PC-3 (cell line): ENCODE data around the gene AGBL3. TPM values are rescaled to one million over a fixed set of nuclear protein-coding genes. Genes with fewer than 3 reads are reported as not detected.

ENCODE experiments used
- ATAC-seq: fragments of 200-7000 bp; cut with Tn5 transposase; 2 replicates; pipeline ENCODE4 v1.9.1; 2020; ENCODE audit warnings: mild to moderate bottlenecking, moderate library complexity
- Bru-seq: library from RNA; stranded (reverse); fragments of 400-500 nt; gene quantifications from one replicate; lab custom pipeline; 2021; lab: Mats Ljungman, UMichigan
- BruChase-seq, 2 experiments: library from RNA; stranded (reverse); fragments of 400-500 nt; gene quantifications; one replicate each; lab custom pipeline; 2021; lab: Mats Ljungman, UMichigan
- BruUV-seq: library from RNA; stranded (reverse); fragments of 400-500 nt; replicated peaks from 2 replicates; lab custom pipeline; 2021; lab: Mats Ljungman, UMichigan
- CTCF ChIA-PET: fragments of 300-600 bp; sonication (Branson Sonifier 250); formaldehyde crosslinking; loops from one replicate; lab custom pipeline; 2022; ENCODE audit warnings: antibody characterized with exemption; lab: Charles Lee
- POLR2A ChIA-PET: fragments of 300-600 bp; sonication (Branson Sonifier 250); formaldehyde crosslinking; loops from one replicate; lab custom pipeline; 2022; ENCODE audit warnings: antibody characterized with exemption; ENCODE audit not compliant: unreplicated experiment; lab: Charles Lee
- DNase-seq: peaks from one replicate; pipeline ENCODE4 v3.0.0-alpha.2; 2015
- H2AFZ ChIP-seq: fragments of 300-600 bp; sonication (generic); 2 replicates; pipeline ENCODE4 v1.6.0; 2016; ENCODE audit warnings: antibody characterized with exemption, low read length
- H3F3A ChIP-seq: fragments of 300-600 bp; sonication (generic); one replicate; pipeline ENCODE4 v1.6.0; 2017; ENCODE audit warnings: antibody characterized with exemption, low read length, control low read depth, mild to moderate bottlenecking; ENCODE audit not compliant: unreplicated experiment
- H3K27ac ChIP-seq: fragments of 300-600 bp; sonication (generic); 2 replicates; pipeline ENCODE4 v1.5.1; 2016; ENCODE audit warnings: mild to moderate bottlenecking, low read length
- H3K27me3 ChIP-seq: fragments of 300-600 bp; sonication (generic); 2 replicates; pipeline ENCODE4 v1.6.1; 2016; ENCODE audit warnings: low read length, mixed read lengths
- H3K36me3 ChIP-seq: fragments of 300-600 bp; sonication (generic); 2 replicates; pipeline ENCODE4 v1.6.1; 2016; ENCODE audit warnings: low read depth, mixed run types, low read length, mixed read lengths
- H3K4me1 ChIP-seq: fragments of 300-600 bp; sonication (generic); 2 replicates; pipeline ENCODE4 v1.5.1; 2016; ENCODE audit warnings: low read length; ENCODE audit not compliant: insufficient read depth
- H3K4me2 ChIP-seq: fragments of 300-600 bp; sonication (generic); 2 replicates; pipeline ENCODE4 v1.6.0; 2016; ENCODE audit warnings: low read length
- H3K4me3 ChIP-seq: fragments of 300-600 bp; sonication (generic); 2 replicates; pipeline ENCODE4 v1.5.1; 2016; ENCODE audit warnings: mild to moderate bottlenecking, low read length, mixed read lengths
- H3K79me2 ChIP-seq: fragments of 300-600 bp; sonication (generic); 2 replicates; pipeline ENCODE4 v1.6.1; 2017; ENCODE audit warnings: low read length, mixed read lengths
- H3K9ac ChIP-seq: fragments of 300-600 bp; sonication (generic); 2 replicates; pipeline ENCODE4 v1.6.0; 2016; ENCODE audit warnings: mild to moderate bottlenecking, low read length
- H3K9me2 ChIP-seq: fragments of 300-600 bp; sonication (generic); replicated peaks from 2 replicates; pipeline ENCODE4 v1.6.1; 2016; ENCODE audit warnings: mixed run types, low read length, mixed read lengths
- H3K9me3 ChIP-seq: fragments of 300-600 bp; sonication (generic); 2 replicates; pipeline ENCODE4 v1.6.1; 2016; ENCODE audit warnings: low read length, mixed read lengths
- H4K20me1 ChIP-seq: fragments of 300-600 bp; sonication (generic); 2 replicates; pipeline ENCODE4 v1.6.1; 2016; ENCODE audit warnings: low read length, mixed read lengths
- CTCF ChIP-seq: fragments of 300-600 bp; sonication (generic); conservative IDR thresholded peaks from 2 replicates; pipeline ENCODE4 v1.5.1; 2017; ENCODE audit warnings: antibody characterized with exemption, low read depth, mild to moderate bottlenecking, low read length
- EZH2 ChIP-seq: fragments of 300-600 bp; sonication (generic); IDR thresholded peaks from one replicate; pipeline ENCODE4 v1.6.1; 2017; ENCODE audit warnings: antibody characterized with exemption, mild to moderate bottlenecking, low read length; ENCODE audit not compliant: unreplicated experiment
- EZH2phosphoT487 ChIP-seq: fragments of 300-600 bp; sonication (generic); IDR thresholded peaks from 2 replicates; pipeline ENCODE4 v1.6.1; 2018; ENCODE audit warnings: mild to moderate bottlenecking, antibody characterized with exemption, low read length, borderline replicate concordance
- intact Hi-C: fragments of 100-400 bp; cut with micrococcal nuclease; formaldehyde crosslinking; loops from 2 replicates; pipeline ENCODE4 v1.9.0; 2023
- long read RNA-seq: library from polyadenylated mRNA; unstranded; transcript quantifications from one replicate; pipeline ENCODE4 v2.0.0, GENCODE V29; 2021; ENCODE audit not compliant: unreplicated experiment
- total RNA-seq: library from RNA; depleted of rRNA; stranded (reverse); fragments of >200 nt; gene quantifications from 2 replicates; pipeline ENCODE4 v1.2.3, GENCODE V29; 2014; rRNA removed

AGBL3 gene
- 1.9 and 2.5 TPM in 2 replicates for total RNA-seq
- Bru-seq, nascent RNA: percentile 39 among the genes with signal in this experiment
- BruChase-seq, experiment 1, labeled RNA remaining after a 6-hour chase: percentile 40 among the genes with signal in this experiment
- BruChase-seq, experiment 2, labeled RNA remaining after a 2-hour chase: percentile 54 among the genes with signal in this experiment
- long read RNA-seq, partial matches to known transcripts: 1 of 14 reads
- long read RNA-seq, other reads (novel, unspliced or antisense): 13 of 14 reads

- BruUV-seq: TSS peak; percentile 67
Observed at GRCh38 chr7:134986363-134987251, at the start of gene AGBL3. TSS of gene AGBL3 (plus strand) at chr7:134986508. CDS start at chr7:134987934, 1,426 bp downstream.

GRCh38 chr7:134936893-134937510 lies 49.3 kb upstream of the AGBL3 start:
- Histone ChIP-seq H3K4me1 (peaks cover 6% of the 10 kb centered on the region), H3K79me2 (no peaks in the 10 kb centered on the region), H3K9ac (no peak overlapping the region), H3K4me2 (no peak overlapping the region; the same call in 1 of the 2 replicates), H4K20me1 (no peaks in the 10 kb centered on the region), H3K36me3 (no peaks in the 10 kb centered on the region; the same call in 1 of the 2 replicates), H3K4me3 (no peak overlapping the region), H3K9me2 (no peaks in the 10 kb centered on the region), H3K9me3 (no peaks in the 10 kb centered on the region), H3F3A (no peaks in the 10 kb centered on the region), H3K27ac (no peak overlapping the region), H3K27me3 (no peaks in the 10 kb centered on the region), H2AFZ (no peak overlapping the region)
- intact Hi-C loops: no loop called here
- no TSS peak for BruUV-seq
- ChIA-PET CTCF (interaction anchor here (0.6 kb wide), 1 partner anchor 303 kb away, joined by 3 read pairs; no protein-coding TSS in a partner anchor), POLR2A (no interaction called here)
- ATAC-seq (no peak), DNase-seq (no peak)
- no peak for TF ChIP-seq EZH2phosphoT487
- TF ChIP-seq EZH2: no peak
- no peak for TF ChIP-seq CTCF

More at GRCh38 chr7:134986363-134987251, at the start of gene AGBL3:
- peak; percentile 98 for ATAC-seq
- intact Hi-C loops: loop anchor here (1.0 to 5.0 kb wide), 4 partner anchors 20 to 226 kb away; partner anchors contain the start of genes CYREN and WDR91
- Histone ChIP-seq H3K9ac (peak within 1 kb of the TSS; percentile 88), H3K4me3 (peak within 1 kb of the TSS; percentile 87), H3K9me2 (no peaks in the 10 kb centered on the region), H3K4me1 (peaks cover 20% of the 10 kb centered on the region; the same call in 1 of the 2 replicates), H2AFZ (peak within 1 kb of the TSS; percentile 84), H3K27me3 (no peaks in the 10 kb centered on the region), H3K9me3 (no peaks in the 10 kb centered on the region), H3K27ac (peak within 1 kb of the TSS; percentile 45), H3K79me2 (peaks cover 18% of the 10 kb centered on the region), H3K4me2 (peak within 1 kb of the TSS; percentile 88), H4K20me1 (no peaks in the 10 kb centered on the region), H3F3A (no peaks in the 10 kb centered on the region), H3K36me3 (no peaks in the 10 kb centered on the region; the same call in 1 of the 2 replicates)
- DNase-seq: peak; percentile 94
- TF ChIP-seq EZH2: no peak
- peak; percentile 74 for TF ChIP-seq CTCF
- TF ChIP-seq EZH2phosphoT487: no peak
- POLR2A ChIA-PET: interaction anchor here (0.5 to 0.6 kb wide), 2 partner anchors 33 to 184 kb away, joined by 3 to 24 read pairs; no protein-coding TSS in a partner anchor
- CTCF ChIA-PET: interaction anchor here (0.6 to 0.8 kb wide), 3 partner anchors 19 to 218 kb away, joined by 3 read pairs; no protein-coding TSS in a partner anchor
